ENCODE results near the gene PABPN1L.

The PABPN1L gene

GRCh38 chr16:88882358-88883030 lies 16.0 kb upstream of the PABPN1L start:
- no peak for DNase-seq (ENCODE audit: low read depth, low spot score)
- TF ChIP-seq YY1 (IDR thresholded peaks at IDR 0.05; ENCODE audit: insufficient read depth, insufficient read length): no peak

DNA sequence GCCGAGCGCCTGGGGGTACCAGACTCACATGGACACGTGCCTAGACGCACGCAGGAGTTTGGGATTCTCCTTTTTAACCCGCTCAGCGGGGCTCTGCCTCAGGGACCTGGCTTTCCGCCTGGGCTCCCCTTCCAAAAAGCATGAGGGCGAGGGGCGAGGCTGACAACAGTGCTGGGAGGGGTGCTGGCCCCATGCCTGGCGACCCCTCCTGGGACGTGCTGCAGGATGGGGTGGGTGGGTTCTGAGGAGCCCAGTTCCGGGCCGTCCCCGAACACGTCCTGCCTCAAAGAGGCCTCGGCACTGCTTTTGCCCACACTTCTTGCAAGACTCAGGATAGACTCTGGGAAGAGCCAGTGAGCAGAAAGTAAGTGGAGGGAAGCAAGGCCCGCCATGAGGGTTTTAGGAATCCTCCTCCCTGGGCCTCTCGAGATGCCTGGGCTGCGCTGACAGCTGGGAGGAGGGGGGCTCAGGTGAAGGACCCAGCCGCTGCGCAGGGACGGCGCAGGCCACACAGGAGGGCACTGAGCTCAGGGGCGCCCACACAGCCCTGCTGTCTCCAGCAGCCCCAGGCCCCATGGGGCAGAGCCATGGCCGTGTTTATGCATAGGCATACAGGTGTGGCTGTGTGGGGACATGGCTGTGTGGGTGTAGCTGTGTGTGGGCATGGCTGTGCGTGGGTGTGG lies 15.4 kb upstream of the PABPN1L start:
- Histone ChIP-seq H3K4me3 (ENCODE audit: insufficient read length, low read depth) (no peak overlapping the region), H3K4me1 (ENCODE audit: insufficient read depth, insufficient read length) (peaks cover 29% of the 10 kb centered on the region), H3K9me3 (ENCODE audit: insufficient read depth, low read length) (no peaks in the 10 kb centered on the region), H3K27me3 (ENCODE audit: insufficient read depth, insufficient read length) (no peaks in the 10 kb centered on the region), H3K36me3 (ENCODE audit: insufficient read depth, insufficient read length, low read length) (no peaks in the 10 kb centered on the region), H3K9ac (ENCODE audit: insufficient read length, low read depth) (no peak overlapping the region)
- DNase-seq (ENCODE audit: low read depth, low spot score): no peak
- TF ChIP-seq SUZ12 (IDR thresholded peaks at IDR 0.05; ENCODE audit: extremely low read depth, insufficient read depth, insufficient read length) (no peak), ZNF274 (IDR thresholded peaks at IDR 0.05; ENCODE audit: low read depth, low read length) (no peak), YY1 (IDR thresholded peaks at IDR 0.05; ENCODE audit: insufficient read depth, insufficient read length) (no peak)

More at GRCh38 chr16:88882358-88883030, 16.0 kb upstream of the PABPN1L start:
- Histone ChIP-seq H3K27me3 (ENCODE audit: insufficient read depth, insufficient read length) (no peaks in the 10 kb centered on the region), H3K4me3 (ENCODE audit: insufficient read length, low read depth) (no peak overlapping the region), H3K4me1 (ENCODE audit: insufficient read depth, insufficient read length) (peaks cover 27% of the 10 kb centered on the region), H3K9me3 (ENCODE audit: insufficient read depth, low read length) (no peaks in the 10 kb centered on the region), H3K9ac (ENCODE audit: insufficient read length, low read depth) (no peak overlapping the region), H3K36me3 (ENCODE audit: insufficient read depth, insufficient read length, low read length) (no peaks in the 10 kb centered on the region)

DNA sequence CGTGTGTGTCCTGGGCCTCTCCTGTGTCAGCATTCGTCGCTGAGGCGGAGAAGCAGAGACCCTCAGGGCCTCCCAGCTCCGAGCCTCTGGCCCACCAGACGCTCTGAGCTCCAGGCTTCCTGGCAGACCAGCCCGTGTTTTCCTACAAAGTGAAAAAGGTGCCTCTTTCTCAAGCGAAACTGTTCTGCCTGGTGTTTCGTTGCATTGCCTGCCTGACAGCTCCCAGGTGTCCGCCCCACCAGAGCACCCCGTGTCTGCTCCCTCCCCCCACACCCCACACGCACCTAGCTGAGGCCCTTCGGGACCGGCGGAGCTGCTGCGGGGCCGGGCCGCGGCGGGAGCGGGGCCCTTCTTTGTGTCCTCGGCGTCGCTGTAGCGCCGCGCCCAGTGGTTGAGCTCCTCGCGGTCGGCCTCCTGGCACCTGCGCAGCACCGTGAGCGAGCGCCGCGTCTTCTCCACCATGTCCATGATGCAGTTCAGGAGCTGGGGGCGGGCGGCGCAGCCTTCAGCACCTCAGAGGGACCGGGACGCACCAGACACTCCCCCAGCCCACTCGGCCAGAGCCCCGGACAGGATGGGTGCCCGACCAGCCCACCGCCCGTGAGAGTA lies 14.7 kb upstream of the PABPN1L start:
- H3K27me3 ChIP-seq (ENCODE audit: insufficient read depth, insufficient read length): no peaks in the 10 kb centered on the region
- H3K9ac ChIP-seq (ENCODE audit: insufficient read length, low read depth): peak overlapping the region; percentile 50
- no peak overlapping the region for H3K4me3 ChIP-seq (ENCODE audit: insufficient read length, low read depth)
- no peaks in the 10 kb centered on the region for H3K36me3 ChIP-seq (ENCODE audit: insufficient read depth, insufficient read length, low read length)
- H3K4me1 ChIP-seq (ENCODE audit: insufficient read depth, insufficient read length): peaks cover 27% of the 10 kb centered on the region
- TF ChIP-seq SUZ12 (IDR thresholded peaks at IDR 0.05; ENCODE audit: extremely low read depth, insufficient read depth, insufficient read length) (no peak), ZNF274 (IDR thresholded peaks at IDR 0.05; ENCODE audit: low read depth, low read length) (no peak), YY1 (IDR thresholded peaks at IDR 0.05; ENCODE audit: insufficient read depth, insufficient read length) (no peak)
- DNase-seq (ENCODE audit: low read depth, low spot score): no peak
- no peaks in the 10 kb centered on the region for H3K9me3 ChIP-seq (ENCODE audit: insufficient read depth, low read length)

DNA sequence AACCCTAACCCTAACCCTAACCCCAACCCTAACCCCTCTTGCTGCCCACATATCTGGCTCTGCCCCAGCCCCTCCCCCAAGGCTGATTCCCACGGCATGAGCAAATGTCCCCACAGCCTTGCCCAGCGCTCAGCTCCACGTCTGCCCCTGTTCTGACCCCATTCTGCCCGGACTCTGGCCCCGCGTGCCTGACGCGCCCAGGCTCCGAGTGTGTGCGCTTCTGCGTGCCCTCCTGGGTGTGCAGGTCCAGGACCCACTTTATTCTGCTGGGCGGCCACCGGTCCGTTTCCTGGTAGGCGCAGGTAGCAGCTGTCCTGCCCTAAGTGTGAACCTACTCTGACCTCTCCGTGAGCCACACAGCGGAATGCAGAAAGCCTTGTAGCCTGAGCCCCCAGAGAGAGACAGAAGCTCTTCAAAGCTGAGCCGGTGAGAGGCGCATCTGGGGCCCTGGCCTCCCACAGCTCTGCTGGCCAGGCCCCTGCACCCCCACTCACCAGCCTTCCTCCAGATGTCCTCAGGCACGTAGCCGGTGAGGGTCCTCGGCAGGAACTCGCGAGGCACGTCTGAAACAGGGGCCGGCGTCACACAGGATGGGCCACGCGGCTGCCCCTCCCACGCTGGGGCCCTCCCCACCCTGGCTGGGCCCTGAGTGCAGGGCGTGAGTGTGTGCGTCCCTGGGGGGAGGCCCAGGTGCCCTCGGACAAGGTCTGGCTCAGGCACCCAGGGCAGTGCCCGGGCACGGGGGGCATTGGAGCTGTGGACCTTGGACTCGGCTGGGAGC lies 14.0 kb upstream of the PABPN1L start:
- no peaks in the 10 kb centered on the region for H3K36me3 ChIP-seq (ENCODE audit: insufficient read depth, insufficient read length, low read length)
- H3K4me1 ChIP-seq (ENCODE audit: insufficient read depth, insufficient read length): peaks cover 24% of the 10 kb centered on the region
- no peaks in the 10 kb centered on the region for H3K27me3 ChIP-seq (ENCODE audit: insufficient read depth, insufficient read length)
- peak overlapping the region; percentile 50 for H3K9ac ChIP-seq (ENCODE audit: insufficient read length, low read depth)
- H3K9me3 ChIP-seq (ENCODE audit: insufficient read depth, low read length): no peaks in the 10 kb centered on the region
- no peak for DNase-seq (ENCODE audit: low read depth, low spot score)
- TF ChIP-seq ZNF274 (IDR thresholded peaks at IDR 0.05; ENCODE audit: low read depth, low read length): no peak
- TF ChIP-seq SUZ12 (IDR thresholded peaks at IDR 0.05; ENCODE audit: extremely low read depth, insufficient read depth, insufficient read length): no peak
- no peak for TF ChIP-seq YY1 (IDR thresholded peaks at IDR 0.05; ENCODE audit: insufficient read depth, insufficient read length)
- no peak overlapping the region for H3K4me3 ChIP-seq (ENCODE audit: insufficient read length, low read depth)

GRCh38 chr16:88879788-88880055 lies 13.3 kb upstream of the PABPN1L start:
- no peak overlapping the region for H3K4me3 ChIP-seq (ENCODE audit: insufficient read length, low read depth)
- TF ChIP-seq SUZ12 (IDR thresholded peaks at IDR 0.05; ENCODE audit: extremely low read depth, insufficient read depth, insufficient read length): no peak
- no peak for TF ChIP-seq ZNF274 (IDR thresholded peaks at IDR 0.05; ENCODE audit: low read depth, low read length)
- TF ChIP-seq YY1 (IDR thresholded peaks at IDR 0.05; ENCODE audit: insufficient read depth, insufficient read length): no peak
- H3K4me1 ChIP-seq (ENCODE audit: insufficient read depth, insufficient read length): peaks cover 24% of the 10 kb centered on the region
- H3K9me3 ChIP-seq (ENCODE audit: insufficient read depth, low read length): no peaks in the 10 kb centered on the region
- no peaks in the 10 kb centered on the region for H3K27me3 ChIP-seq (ENCODE audit: insufficient read depth, insufficient read length)
- no peak overlapping the region for H3K9ac ChIP-seq (ENCODE audit: insufficient read length, low read depth)
- no peaks in the 10 kb centered on the region for H3K36me3 ChIP-seq (ENCODE audit: insufficient read depth, insufficient read length, low read length)
- no peak for DNase-seq (ENCODE audit: low read depth, low spot score)

GRCh38 chr16:88878967-88879787 lies 12.7 kb upstream of the PABPN1L start:
- H3K27me3 ChIP-seq (ENCODE audit: insufficient read depth, insufficient read length): no peaks in the 10 kb centered on the region
- H3K4me1 ChIP-seq (ENCODE audit: insufficient read depth, insufficient read length): peaks cover 24% of the 10 kb centered on the region
- H3K9me3 ChIP-seq (ENCODE audit: insufficient read depth, low read length): no peaks in the 10 kb centered on the region
- no peak overlapping the region for H3K9ac ChIP-seq (ENCODE audit: insufficient read length, low read depth)
- no peaks in the 10 kb centered on the region for H3K36me3 ChIP-seq (ENCODE audit: insufficient read depth, insufficient read length, low read length)
- no peak overlapping the region for H3K4me3 ChIP-seq (ENCODE audit: insufficient read length, low read depth)
- TF ChIP-seq YY1 (IDR thresholded peaks at IDR 0.05; ENCODE audit: insufficient read depth, insufficient read length): no peak
- no peak for TF ChIP-seq SUZ12 (IDR thresholded peaks at IDR 0.05; ENCODE audit: extremely low read depth, insufficient read depth, insufficient read length)
- no peak for TF ChIP-seq ZNF274 (IDR thresholded peaks at IDR 0.05; ENCODE audit: low read depth, low read length)
- DNase-seq (ENCODE audit: low read depth, low spot score): no peak
